Measurements from ENCODE around the gene RPS17.

Gene RPS17

GRCh38 chr15:82540055-82540983 is at the start of gene RPS17:
Gene RPS17 (minus strand): TSS chr15:82540457. CDS start chr15:82540428, 29 bp downstream.
- no peak for DNase-seq

GRCh38 chr15:82587805-82588204 is 47.5 kb upstream of the RPS17 start:
- DNase-seq: no peak

- no peak for DNase-seq
These were observed 44.8 kb upstream of the RPS17 start for GRCh38 chr15:82585072-82585471.

DNA sequence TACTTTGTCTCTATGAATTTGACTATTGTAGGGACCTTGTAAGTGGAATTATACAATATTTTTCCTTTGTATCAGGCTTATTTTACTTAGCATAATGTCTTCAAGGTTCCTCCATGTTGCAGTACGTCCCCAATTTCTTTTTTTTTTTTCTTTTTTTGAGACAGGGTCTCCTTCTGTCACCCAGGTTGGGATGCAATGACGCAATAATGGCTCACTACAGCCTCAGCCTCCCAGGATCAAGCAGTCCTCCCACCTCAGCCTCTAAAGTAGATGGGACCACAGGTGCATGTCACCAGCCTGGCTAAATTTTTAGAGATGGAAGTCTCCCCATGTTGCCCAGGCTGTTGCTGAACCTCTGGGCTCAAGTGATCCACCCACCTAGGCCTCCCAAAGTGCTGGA is 40.5 kb upstream of the RPS17 start:
- no peak for DNase-seq

- DNase-seq: no peak
These were observed 35.1 kb upstream of the RPS17 start for GRCh38 chr15:82575335-82575734.

DNA sequence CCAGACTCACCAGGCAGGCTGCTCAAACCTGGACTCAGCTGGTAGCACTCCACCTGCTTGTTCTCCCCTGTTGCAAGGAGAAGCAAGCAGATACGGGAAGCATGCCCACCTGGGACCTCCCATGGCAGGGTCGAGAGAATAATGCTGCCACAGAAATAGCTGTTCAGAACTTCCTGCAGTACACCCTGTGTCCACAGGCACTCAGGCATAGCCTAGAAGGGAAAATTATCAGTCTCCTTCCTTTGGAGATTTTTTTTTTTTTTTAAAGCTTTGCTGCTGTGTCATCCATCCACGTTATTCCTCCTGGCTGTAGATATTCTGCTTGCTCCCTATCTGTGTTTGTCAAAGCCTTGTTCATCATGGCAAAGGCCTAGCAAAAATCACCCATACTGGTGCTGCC is 32.7 kb upstream of the RPS17 start:
- DNase-seq: no peak

DNA sequence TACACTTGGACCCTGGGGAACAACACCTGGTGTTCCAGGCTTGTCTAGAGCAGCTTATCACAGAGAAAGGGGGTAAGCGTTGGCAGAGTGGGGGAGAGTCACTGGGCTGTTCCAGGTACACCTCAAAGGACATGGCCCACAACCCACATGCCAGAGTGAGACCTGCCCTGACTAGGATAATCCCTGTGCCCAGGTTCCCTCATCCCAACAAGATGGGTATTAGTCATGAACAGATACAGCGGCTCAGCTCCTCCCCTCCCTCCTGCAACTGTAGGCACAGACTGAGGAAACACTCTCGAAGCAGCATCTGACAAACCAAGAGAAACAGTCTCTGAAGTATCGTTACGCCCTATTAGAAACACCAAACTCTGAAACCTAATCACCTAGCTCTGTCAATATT is 32.1 kb upstream of the RPS17 start:
- no peak for DNase-seq

- DNase-seq: peak; percentile 59 to 84
These were observed 31.5 kb upstream of the RPS17 start for GRCh38 chr15:82571722-82572222.

GRCh38 chr15:82570721-82571508 is 30.7 kb upstream of the RPS17 start:
- DNase-seq: no peak

DNA sequence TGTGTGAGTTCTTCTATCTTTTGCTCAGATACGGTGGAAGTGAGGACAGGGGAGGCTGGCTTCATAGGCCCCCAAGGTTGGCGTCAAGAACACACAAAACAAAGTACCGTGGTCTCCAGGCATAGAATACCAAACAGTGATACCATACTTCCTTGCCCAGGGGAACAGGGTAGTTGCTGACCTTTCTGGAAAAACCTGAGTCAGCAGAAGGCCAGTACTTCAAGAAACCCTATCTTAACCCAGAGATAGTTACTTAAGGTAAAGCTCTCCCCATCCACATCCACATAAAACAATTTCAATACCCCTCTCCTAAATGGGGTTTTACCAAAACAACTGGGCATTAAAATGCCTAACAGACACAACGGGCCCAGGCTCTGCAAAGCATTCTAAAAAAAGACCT is 29.6 kb upstream of the RPS17 start:
- DNase-seq: no peak

DNA sequence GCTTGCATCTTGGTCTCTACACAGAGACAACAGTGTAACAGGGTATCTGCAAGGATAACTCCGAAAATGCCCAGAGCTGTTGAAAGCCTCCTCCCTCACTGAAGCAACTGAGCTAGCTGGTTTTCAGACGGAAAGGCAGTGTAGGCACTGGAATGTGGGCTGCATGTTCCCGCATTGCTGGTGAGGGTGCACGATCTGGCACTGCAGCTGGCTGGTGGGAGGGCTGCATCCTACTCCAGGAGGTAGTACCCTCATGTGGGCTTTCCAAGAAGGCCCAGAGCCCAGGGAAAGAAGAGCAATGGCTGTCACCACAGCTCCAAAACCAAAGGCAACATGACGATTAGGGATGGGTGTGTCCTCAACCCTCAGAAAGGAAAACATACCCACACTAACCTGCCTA is 28.7 kb upstream of the RPS17 start:
- DNase-seq: no peak

- DNase-seq: no peak
These were observed 27.4 kb upstream of the RPS17 start for GRCh38 chr15:82567661-82568060.

- DNase-seq: no peak
These were observed 26.4 kb upstream of the RPS17 start for GRCh38 chr15:82566690-82567089.

- no peak for DNase-seq
These were observed 18.2 kb upstream of the RPS17 start for GRCh38 chr15:82558502-82558901.

DNA sequence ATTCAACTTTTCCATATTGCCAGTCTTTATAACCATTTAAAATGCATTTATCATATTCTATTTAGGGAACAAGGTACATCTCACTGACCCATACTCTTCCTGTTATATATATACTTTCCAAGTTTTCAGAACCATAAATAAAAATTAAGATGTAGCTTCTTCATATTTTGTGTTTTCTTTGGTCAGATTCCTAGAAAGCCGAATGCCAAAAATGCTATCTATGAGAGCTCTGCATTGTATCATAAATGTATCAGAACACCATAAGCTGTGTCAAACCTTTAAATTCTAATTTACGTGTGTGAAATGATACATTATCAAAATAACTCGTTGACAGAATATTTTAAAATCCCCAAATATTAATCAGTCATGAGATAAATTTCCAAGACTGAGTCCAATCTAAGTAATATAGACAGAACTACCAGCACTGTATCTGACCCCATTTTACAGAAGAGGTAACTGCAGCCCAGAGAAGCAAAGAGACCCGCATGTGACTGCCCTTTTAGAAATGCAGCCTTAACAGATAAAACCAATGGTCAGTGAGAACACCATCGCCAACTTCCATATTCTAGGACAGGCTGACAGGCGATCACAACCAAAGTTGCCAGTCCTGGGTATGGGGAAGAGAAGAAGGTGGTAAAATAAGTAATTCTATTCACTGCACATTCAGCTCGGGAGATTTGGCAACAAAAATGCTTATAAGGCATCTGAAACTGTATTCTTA is 16.2 kb upstream of the RPS17 start:
- no peak for DNase-seq

DNA sequence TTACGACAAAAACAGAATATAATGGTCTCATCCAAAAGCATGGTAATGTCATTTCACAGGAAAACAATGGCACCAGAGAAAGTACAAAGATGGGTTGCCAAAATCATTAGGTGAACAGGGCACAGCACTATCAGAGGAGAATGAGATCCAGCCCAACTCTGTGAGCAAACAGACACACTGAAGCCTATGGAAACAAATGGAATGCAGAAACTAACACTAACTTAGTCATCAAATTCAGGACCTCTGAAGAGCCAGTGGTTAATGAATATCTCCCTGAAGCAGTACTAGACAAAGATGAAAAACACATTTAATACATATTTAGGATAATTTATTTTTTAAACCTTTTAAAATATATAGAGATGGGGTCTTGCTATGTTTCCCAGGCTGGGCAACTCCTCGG is 14.6 kb upstream of the RPS17 start:
- DNase-seq: no peak

- no peak for DNase-seq
These were observed 14.1 kb upstream of the RPS17 start for GRCh38 chr15:82554351-82554750.

- DNase-seq: no peak
These were observed 13.6 kb upstream of the RPS17 start for GRCh38 chr15:82553846-82554245.

DNA sequence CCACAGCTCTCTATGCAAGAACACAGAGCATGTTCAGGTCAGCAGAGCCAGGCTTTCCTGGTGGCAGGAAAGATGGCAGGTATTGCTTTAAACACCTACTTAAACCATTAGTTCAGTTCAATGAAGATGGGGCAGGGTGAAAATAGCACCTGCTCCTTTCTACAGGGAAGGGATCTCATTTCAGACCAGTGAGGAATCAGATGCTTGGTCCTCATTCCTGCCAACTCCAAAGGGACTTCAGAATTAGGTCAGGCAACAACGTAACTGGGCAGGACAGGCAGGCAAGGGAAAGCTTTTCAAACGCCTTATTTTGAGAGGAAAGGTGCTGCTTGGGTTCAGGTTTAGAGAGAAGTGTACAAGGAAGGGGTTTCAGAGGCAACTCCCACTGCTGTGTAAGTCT is 12.6 kb upstream of the RPS17 start:
- no peak for DNase-seq

DNA sequence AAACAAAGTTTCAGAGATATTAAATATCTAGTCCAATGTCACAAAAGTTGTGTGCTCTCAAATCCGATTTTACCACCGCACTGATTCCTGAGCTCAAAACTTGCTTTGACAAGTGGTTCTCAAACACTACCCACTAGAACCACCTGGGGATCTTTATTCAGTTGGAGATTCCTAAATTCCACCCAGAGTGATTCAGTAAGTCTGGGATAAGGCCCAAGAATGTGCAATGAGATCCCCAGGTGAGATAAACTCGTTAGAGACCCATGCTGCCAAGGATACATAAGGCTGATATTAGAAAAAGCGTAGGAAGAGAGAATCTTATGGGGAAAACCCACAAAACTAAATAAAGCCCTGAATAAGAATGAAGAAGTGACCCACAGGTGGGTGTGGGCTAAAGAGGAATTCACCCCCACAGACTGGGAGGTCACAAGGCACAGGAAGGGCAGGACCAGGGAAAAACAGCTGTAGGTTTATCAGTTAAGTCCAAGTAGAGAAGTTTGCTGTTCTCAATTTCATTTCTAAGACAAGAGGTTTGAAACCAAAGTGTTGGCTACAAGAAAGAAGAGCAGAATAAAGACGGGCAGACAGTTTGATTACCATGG is 11.5 kb upstream of the RPS17 start:
- DNase-seq: no peak

DNA sequence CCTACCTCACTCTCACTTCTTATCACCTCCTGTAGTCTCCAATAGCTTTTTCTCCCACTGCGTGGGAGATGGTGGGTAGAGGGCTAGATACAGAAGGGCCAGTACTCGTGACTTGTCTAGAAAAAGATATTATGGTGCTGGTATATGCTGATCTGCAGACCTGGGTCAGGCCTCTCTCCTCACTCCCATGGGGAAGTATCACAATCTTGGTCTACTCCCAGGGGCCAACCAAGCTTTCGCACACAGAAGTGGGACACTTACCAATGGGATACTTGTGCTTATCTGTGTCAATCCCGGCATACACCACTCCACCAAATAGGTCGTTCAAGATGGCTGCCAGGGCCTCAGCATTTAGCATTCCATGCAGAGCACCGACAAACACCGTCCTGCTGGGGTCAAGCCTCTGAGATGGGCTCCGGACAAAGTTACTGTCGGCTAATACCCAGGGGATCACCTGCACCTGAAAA is 9.0 kb upstream of the RPS17 start:
- no peak for DNase-seq

- no peak for DNase-seq
These were observed 8.4 kb upstream of the RPS17 start for GRCh38 chr15:82548700-82549099.

- no peak for DNase-seq
These were observed 5.2 kb upstream of the RPS17 start for GRCh38 chr15:82545478-82545877.
